Liver (tissue), 9 donors: ENCODE results near the gene ME1. TPM values are rescaled to one million over a fixed set of nuclear protein-coding genes. Genes with fewer than 3 reads are reported as not detected.

ENCODE experiments used
- DNase-seq: peaks from one replicate; pipeline ENCODE4 v3.0.0-alpha.2; 2017; ENCODE audit warnings: low spot score
- H3K27ac ChIP-seq, 2 donors: one replicate each; pipeline ENCODE4 v1.7.0; 2013; ENCODE audit warnings: inconsistent platforms in 2 of 2, low read length in 2 of 2, control low read depth in 1 of 2, low read depth in 1 of 2, mild to moderate bottlenecking in 1 of 2
- H3K27me3 ChIP-seq, 4 donors: one replicate each; pipeline versions ENCODE4 v1.6.1 to v1.7.0; 2013; ENCODE audit warnings: low read length in 3 of 4, inconsistent platforms in 1 of 4, mild to moderate bottlenecking in 1 of 4, moderate library complexity in 1 of 4; ENCODE audit not compliant: control insufficient read depth in 4 of 4, insufficient read depth in 4 of 4
- H3K36me3 ChIP-seq, 4 donors: one replicate each; pipeline versions ENCODE4 v1.6.1 to v1.7.0; 2013; ENCODE audit warnings: low read length in 3 of 4, mild to moderate bottlenecking in 3 of 4, low read depth in 1 of 4, moderate library complexity in 1 of 4; ENCODE audit not compliant: control insufficient read depth in 4 of 4, insufficient read depth in 3 of 4
- H3K4me1 ChIP-seq, 4 donors: one replicate each; pipeline versions ENCODE4 v1.6.1 to v1.7.0; 2013; ENCODE audit warnings: low read length in 3 of 4, mild to moderate bottlenecking in 3 of 4, moderate library complexity in 1 of 4; ENCODE audit not compliant: control insufficient read depth in 4 of 4, insufficient read depth in 4 of 4
- H3K4me3 ChIP-seq, 3 donors: one replicate each; pipeline versions ENCODE4 v1.6.1 to v1.7.0; 2013; ENCODE audit warnings: low read length in 3 of 3, control low read depth in 1 of 3, low read depth in 1 of 3, mild to moderate bottlenecking in 1 of 3
- H3K9ac ChIP-seq, 2 donors: one replicate each; pipeline ENCODE4 v1.7.0; 2013; ENCODE audit warnings: low read length in 2 of 2, mild to moderate bottlenecking in 2 of 2, moderate library complexity in 2 of 2, control low read depth in 1 of 2, low read depth in 1 of 2
- H3K9me3 ChIP-seq, 4 donors: one replicate each; pipeline versions ENCODE4 v1.6.1 to v1.7.0; 2013; ENCODE audit warnings: low read length in 3 of 4; ENCODE audit not compliant: control insufficient read depth in 4 of 4
- ATF3 ChIP-seq: IDR thresholded peaks from 2 replicates; pipeline ENCODE4 v1.6.1; 2016; ENCODE audit warnings: antibody characterized with exemption
- CTCF ChIP-seq: fragments of 150-350 bp; IDR thresholded peaks from 2 replicates; pipeline ENCODE4 v1.5.1; 2017; ENCODE audit warnings: improper control_type of control experiment, low read depth, low read length; ENCODE audit not compliant: missing input control
- EGR1 ChIP-seq, 2 donors: IDR thresholded peaks; 2 replicates each; pipeline ENCODE4 v1.6.1; 2016 to 2018; ENCODE audit warnings: antibody characterized with exemption in 2 of 2, low read depth in 2 of 2
- FOXA1 ChIP-seq: IDR thresholded peaks from 2 replicates; pipeline ENCODE4 v1.6.1; 2016; ENCODE audit warnings: antibody characterized with exemption
- FOXA2 ChIP-seq: IDR thresholded peaks from 2 replicates; pipeline ENCODE4 v1.6.1; 2016; ENCODE audit warnings: antibody characterized with exemption
- GABPA ChIP-seq, 2 donors: IDR thresholded peaks in 1 of 2; conservative IDR thresholded peaks in 1 of 2; 2 replicates each; pipeline ENCODE4 v1.6.1; 2016; ENCODE audit warnings: antibody characterized with exemption in 2 of 2, mild to moderate bottlenecking in 1 of 2, moderate library complexity in 1 of 2
- HNF4A ChIP-seq, 2 donors: conservative IDR thresholded peaks; 2 replicates each; pipeline ENCODE4 v1.6.1; 2016; ENCODE audit warnings: antibody characterized with exemption in 2 of 2, mild to moderate bottlenecking in 2 of 2
- HNF4G ChIP-seq: IDR thresholded peaks from 2 replicates; pipeline ENCODE4 v1.6.1; 2016; ENCODE audit warnings: antibody characterized with exemption
- JUND ChIP-seq, 2 donors: IDR thresholded peaks; 2 replicates each; pipeline ENCODE4 v1.6.1; 2016; ENCODE audit warnings: antibody characterized with exemption in 2 of 2
- MAX ChIP-seq: IDR thresholded peaks from 2 replicates; pipeline ENCODE4 v1.6.1; 2016; ENCODE audit warnings: antibody characterized with exemption
- NR2F2 ChIP-seq: IDR thresholded peaks from 2 replicates; pipeline ENCODE4 v1.6.1; 2016; ENCODE audit warnings: antibody characterized with exemption
- RAD21 ChIP-seq, 2 donors: IDR thresholded peaks; 2 replicates each; pipeline ENCODE4 v1.6.1; 2016; ENCODE audit warnings: antibody characterized with exemption in 2 of 2, mild to moderate bottlenecking in 2 of 2
- REST ChIP-seq: IDR thresholded peaks from 2 replicates; pipeline ENCODE4 v1.6.1; 2016; ENCODE audit warnings: antibody characterized with exemption, mild to moderate bottlenecking
- RXRA ChIP-seq, 2 donors: IDR thresholded peaks; 2 replicates each; pipeline ENCODE4 v1.6.1; 2017 to 2018; ENCODE audit warnings: antibody characterized with exemption in 2 of 2, mild to moderate bottlenecking in 1 of 2
- SP1 ChIP-seq: IDR thresholded peaks from 2 replicates; pipeline ENCODE4 v1.6.1; 2018; ENCODE audit warnings: antibody characterized with exemption, mild to moderate bottlenecking
- TAF1 ChIP-seq: conservative IDR thresholded peaks from 2 replicates; pipeline ENCODE4 v1.6.1; 2016; ENCODE audit warnings: antibody characterized with exemption, mild to moderate bottlenecking
- YY1 ChIP-seq: IDR thresholded peaks from 2 replicates; pipeline ENCODE4 v1.6.1; 2016; ENCODE audit warnings: antibody characterized with exemption, mild to moderate bottlenecking
- ZBTB33 ChIP-seq: IDR thresholded peaks from 2 replicates; pipeline ENCODE4 v1.6.1; 2016; ENCODE audit warnings: antibody characterized with exemption
- WGBS: extraction: QIAGEN DNeasy Blood & Tissue Kit; methylation state at CpG from one replicate; pipeline ENCODE4 v1.1.7; 2013; 5-methylcytosine and 5-hydroxymethylcytosine counted together
- polyA plus RNA-seq, 2 donors: library from polyadenylated mRNA; stranded (reverse) in 1 of 2; unstranded in 1 of 2; fragments of 200-250 nt in 1 of 2; fragments of >200 nt in 1 of 2; fragmentation: Nextera tagmentation in 1 of 2; extraction: Ambion mirVana in 1 of 2; gene quantifications; one replicate each; pipeline versions ENCODE4 v1.2.1 to v1.2.3, GENCODE V29; 2013 to 2015
- total RNA-seq, 2 donors: library from RNA; depleted of rRNA; stranded (reverse); fragments of >200 nt; gene quantifications; one replicate each; pipeline ENCODE4 v1.2.3, GENCODE V29; 2014
- donor health status: healthy.
- donor health status: healthy.
- donor health status: healthy.
- donor health status: healthy.
- donor health status: healthy.

The ME1 gene
- total and polyA plus RNA-seq, 4 donors: 4.3 to 7.8 (median 5.5) TPM

GRCh38 chr6:83309344-83309743 is 121.5 kb downstream of the ME1 start:
- no peak for DNase-seq
- no peaks in the 10 kb centered on the region for H3K9me3 ChIP-seq
- TF ChIP-seq GABPA (IDR thresholded peaks at IDR 0.05 in 1 of 2, conservative IDR thresholded peaks at IDR 0.05 in 1 of 2): no peak
- no peak for TF ChIP-seq RAD21 (IDR thresholded peaks at IDR 0.05)
- no peak for TF ChIP-seq CTCF
- no peak for TF ChIP-seq HNF4A (conservative IDR thresholded peaks at IDR 0.05)
- no peak for TF ChIP-seq JUND (IDR thresholded peaks at IDR 0.05)
- no peak for TF ChIP-seq REST
- no peak for TF ChIP-seq ATF3
- TF ChIP-seq YY1: no peak
- no peak for TF ChIP-seq FOXA2
- no peak for TF ChIP-seq RXRA (IDR thresholded peaks at IDR 0.05)
- TF ChIP-seq TAF1: no peak
- no peak for TF ChIP-seq MAX
- TF ChIP-seq NR2F2: no peak
- TF ChIP-seq HNF4G: no peak
- TF ChIP-seq SP1: no peak
- TF ChIP-seq FOXA1: no peak
- TF ChIP-seq ZBTB33: no peak
- no peak for TF ChIP-seq EGR1 (IDR thresholded peaks at IDR 0.05; ENCODE audit: low read depth in 2 of 2)
- H3K27me3 ChIP-seq: no peaks in the 10 kb centered on the region
- H3K36me3 ChIP-seq: no peaks in the 10 kb centered on the region
- no peak overlapping the region for H3K27ac ChIP-seq
- no peak overlapping the region for H3K9ac ChIP-seq
- 75% methylated on average over 1 of the region's 1 CpG for WGBS
- H3K4me3 ChIP-seq: no peak overlapping the region
- H3K4me1 ChIP-seq: no peaks in the 10 kb centered on the region

GRCh38 chr6:83308833-83309232 is 122.0 kb downstream of the ME1 start:
- Histone ChIP-seq H3K36me3 (no peaks in the 10 kb centered on the region), H3K27me3 (no peaks in the 10 kb centered on the region), H3K4me1 (no peaks in the 10 kb centered on the region), H3K9ac (no peak overlapping the region), H3K4me3 (no peak overlapping the region), H3K27ac (no peak overlapping the region), H3K9me3 (no peaks in the 10 kb centered on the region)
- no peak for DNase-seq
- no peak for TF ChIP-seq HNF4A (conservative IDR thresholded peaks at IDR 0.05)
- TF ChIP-seq SP1: no peak
- TF ChIP-seq MAX: no peak
- no peak for TF ChIP-seq TAF1
- no peak for TF ChIP-seq JUND (IDR thresholded peaks at IDR 0.05)
- no peak for TF ChIP-seq EGR1 (IDR thresholded peaks at IDR 0.05; ENCODE audit: low read depth in 2 of 2)
- no peak for TF ChIP-seq ZBTB33
- no peak for TF ChIP-seq ATF3
- no peak for TF ChIP-seq FOXA1
- TF ChIP-seq FOXA2: no peak
- no peak for TF ChIP-seq NR2F2
- TF ChIP-seq CTCF: no peak
- TF ChIP-seq HNF4G: no peak
- no peak for TF ChIP-seq RAD21 (IDR thresholded peaks at IDR 0.05)
- TF ChIP-seq GABPA (IDR thresholded peaks at IDR 0.05 in 1 of 2, conservative IDR thresholded peaks at IDR 0.05 in 1 of 2): no peak
